MCF 10A (cell line): Measurements from ENCODE around the gene HOTAIR. TPM values are rescaled to one million over a fixed set of nuclear protein-coding genes. Genes with fewer than 3 reads are reported as not detected.
A peak's percentile ranks its signal among the peaks of the same experiment; 100 is the strongest.

ENCODE experiments used
- BruUV-seq: library from RNA; stranded (reverse); fragments of 400-500 nt; replicated peaks from 2 replicates; lab custom pipeline; 2021; lab: Mats Ljungman, UMichigan
- CTCF ChIA-PET: fragments of 300-600 bp; sonication (Branson Sonifier 250); formaldehyde crosslinking; extraction: SDS; loops from one replicate; lab custom pipeline; 2021; ENCODE audit warnings: antibody characterized with exemption, inconsistent platforms; lab: Yijun Ruan, JAX
- POLR2A ChIA-PET: fragments of 300-600, 350-650 bp; sonication (Branson Sonifier 250); formaldehyde crosslinking; extraction: SDS; loops from one replicate; lab custom pipeline; 2020; ENCODE audit warnings: antibody characterized with exemption, inconsistent platforms; lab: Yijun Ruan, JAX
- DNase-seq: peaks from one replicate; pipeline ENCODE4 v3.0.0-alpha.2; 2018; ENCODE audit not compliant: unreplicated experiment
- H3K27ac Mint-ChIP-seq: one replicate; pipeline ENCODE4 v1.8.0; 2022; ENCODE audit warnings: mild to moderate bottlenecking, low read depth, mixed read lengths; ENCODE audit not compliant: unreplicated experiment
- H3K27me3 Mint-ChIP-seq: one replicate; pipeline ENCODE4 v1.8.0; 2022; ENCODE audit warnings: mixed read lengths; ENCODE audit not compliant: insufficient read depth, unreplicated experiment
- H3K36me3 Mint-ChIP-seq: one replicate; pipeline ENCODE4 v1.8.0; 2022; ENCODE audit warnings: mild to moderate bottlenecking, moderate library complexity, mixed read lengths; ENCODE audit not compliant: insufficient read depth, unreplicated experiment
- H3K4me1 Mint-ChIP-seq: one replicate; pipeline ENCODE4 v1.8.0; 2022; ENCODE audit warnings: mixed read lengths; ENCODE audit not compliant: insufficient read depth, unreplicated experiment
- H3K4me3 Mint-ChIP-seq: one replicate; pipeline ENCODE4 v1.8.0; 2022; ENCODE audit warnings: mild to moderate bottlenecking, moderate library complexity, mixed read lengths; ENCODE audit not compliant: unreplicated experiment
- H3K9me3 Mint-ChIP-seq: one replicate; pipeline ENCODE4 v1.8.0; 2022; ENCODE audit warnings: mixed read lengths; ENCODE audit not compliant: unreplicated experiment
- CTCF ChIP-seq: fragments of 200-600 bp; IDR thresholded peaks from one replicate; pipeline ENCODE4 v1.8.0; 2022; ENCODE audit warnings: antibody characterized with exemption, mild to moderate bottlenecking; ENCODE audit not compliant: unreplicated experiment
- intact Hi-C: fragments of 100-400 bp; cut with micrococcal nuclease; formaldehyde crosslinking; loops from 2 replicates; pipeline ENCODE4 v1.14.1; 2022
- total RNA-seq: library from RNA; stranded (reverse); gene quantifications from 2 replicates; pipeline ENCODE4 v1.2.3, GENCODE V29; 2022

Gene HOTAIR
- total RNA-seq, 1 experiment from 2014 or later = 2.0 TPM

GRCh38 chr12:53944907-53945847 is 29.6 kb downstream of the HOTAIR start:
- intact Hi-C loops = no loop called here
- POLR2A ChIA-PET = interaction anchor here (0.7 kb wide), 1 partner anchor 139 kb away, joined by 3 read pairs; no protein-coding TSS in a partner anchor
- H3K9me3 Mint-ChIP-seq = no peaks in the 10 kb centered on the region
- no peak for TF ChIP-seq CTCF
- no TSS peak for BruUV-seq
- H3K27ac Mint-ChIP-seq = no peak overlapping the region
- no peak overlapping the region for H3K4me3 Mint-ChIP-seq
- peaks cover 19% of the 10 kb centered on the region for H3K36me3 Mint-ChIP-seq
- H3K4me1 Mint-ChIP-seq = peaks cover 33% of the 10 kb centered on the region
- no peaks in the 10 kb centered on the region for H3K27me3 Mint-ChIP-seq
- DNase-seq = no peak
- CTCF ChIA-PET = interaction anchor here (0.6 to 1.2 kb wide), 3 partner anchors 184 to 243 kb away, joined by 3 read pairs; no protein-coding TSS in a partner anchor

GRCh38 chr12:53944209-53944608 is 30.5 kb downstream of the HOTAIR start:
- no peak for TF ChIP-seq CTCF
- intact Hi-C loops = no loop called here
- H3K9me3 Mint-ChIP-seq = no peaks in the 10 kb centered on the region
- no peak for DNase-seq
- no peaks in the 10 kb centered on the region for H3K27me3 Mint-ChIP-seq
- ChIA-PET CTCF (interaction anchor here (0.6 to 1.2 kb wide), 3 partner anchors 16 to 189 kb away, joined by 3 read pairs; partner anchors contain the start of gene HOXC9), POLR2A (interaction anchor here (0.7 kb wide), 1 partner anchor 138 kb away, joined by 3 read pairs; no protein-coding TSS in a partner anchor)
- H3K4me1 Mint-ChIP-seq = peaks cover 36% of the 10 kb centered on the region
- no peak overlapping the region for H3K4me3 Mint-ChIP-seq
- peaks cover 19% of the 10 kb centered on the region for H3K36me3 Mint-ChIP-seq
- BruUV-seq = no TSS peak
- no peak overlapping the region for H3K27ac Mint-ChIP-seq

- no peak overlapping the region for H3K4me3 Mint-ChIP-seq
- TF ChIP-seq CTCF = no peak
- BruUV-seq = no TSS peak
Measured at GRCh38 chr12:53942467-53942997, 32.2 kb downstream of the HOTAIR start.

GRCh38 chr12:53941750-53942149 is 33.0 kb downstream of the HOTAIR start:
- peak overlapping the region; percentile 62 for H3K4me3 Mint-ChIP-seq
- intact Hi-C loops = no loop called here
- no TSS peak for BruUV-seq
- H3K4me1 Mint-ChIP-seq = peaks cover 40% of the 10 kb centered on the region
- ChIA-PET CTCF (interaction anchor here (0.6 to 4.1 kb wide), 7 partner anchors 43 to 273 kb away, joined by 3 to 21 read pairs (median 3); partner anchors contain the start of gene HOXC10), POLR2A (interaction anchor here (0.8 to 4.8 kb wide), 4 partner anchors 12 to 195 kb away, joined by 3 to 59 read pairs (median 4); partner anchors contain the start of genes HOTAIR, HOXC11 and HOXC12)
- peaks cover 15% of the 10 kb centered on the region for H3K36me3 Mint-ChIP-seq
- TF ChIP-seq CTCF = no peak
- H3K27me3 Mint-ChIP-seq = no peaks in the 10 kb centered on the region
- peak overlapping the region; percentile 41 for H3K27ac Mint-ChIP-seq
- DNase-seq = no peak
- no peaks in the 10 kb centered on the region for H3K9me3 Mint-ChIP-seq

More at GRCh38 chr12:53942467-53942997, 32.2 kb downstream of the HOTAIR start:
- ChIA-PET POLR2A (no interaction called here), CTCF (interaction anchor here (0.6 to 0.9 kb wide), 3 partner anchors 118 to 272 kb away, joined by 3 read pairs; no protein-coding TSS in a partner anchor)
- DNase-seq = no peak
- intact Hi-C loops = no loop called here
- Mint-ChIP-seq H3K9me3 (no peaks in the 10 kb centered on the region), H3K4me1 (peaks cover 40% of the 10 kb centered on the region), H3K27ac (no peak overlapping the region), H3K27me3 (no peaks in the 10 kb centered on the region), H3K36me3 (peaks cover 15% of the 10 kb centered on the region)
